Heart left ventricle (tissue), 16 donors: Measurements from ENCODE around the gene NR1H2. TPM values are rescaled to one million over a fixed set of nuclear protein-coding genes. Genes with fewer than 3 reads are reported as not detected.

Experiments used
- ATAC-seq, 4 donors: fragments of 200-7000 bp; cut with Tn5 transposase; one replicate each; pipeline ENCODE4 v1.9.1; 2020 to 2022; ENCODE audit warnings: moderate library complexity in 4 of 4, mild to moderate bottlenecking in 3 of 4, moderate number of reproducible peaks in 1 of 4
- DNase-seq, 5 donors: peaks; one replicate each; pipeline ENCODE4 v3.0.0-alpha.2; 2020
- H3K27ac ChIP-seq, 12 donors: fragments of 200-600 bp; sonication (generic) in 4 of 12; one replicate each; pipeline versions ENCODE4 v1.5.0 to v1.8.0; 2016 to 2022; ENCODE audit warnings: mild to moderate bottlenecking in 2 of 12
- H3K27me3 ChIP-seq, 9 donors: fragments of 200-600 bp; sonication (generic) in 2 of 9; one replicate each; pipeline versions ENCODE4 v1.5.1 to v1.8.0; 2016 to 2022; ENCODE audit warnings: mild to moderate bottlenecking in 3 of 9
- H3K36me3 ChIP-seq, 9 donors: fragments of 200-600 bp; sonication (generic) in 2 of 9; one replicate each; pipeline versions ENCODE4 v1.5.0 to v1.8.0; 2018 to 2022; ENCODE audit warnings: mild to moderate bottlenecking in 2 of 9
- H3K4me1 ChIP-seq, 12 donors: fragments of 200-600 bp; sonication (generic) in 4 of 12; one replicate each; pipeline versions ENCODE4 v1.5.0 to v1.8.0; 2016 to 2022; ENCODE audit warnings: mild to moderate bottlenecking in 3 of 12
- H3K4me3 ChIP-seq, 12 donors: fragments of 200-600 bp; sonication (generic) in 4 of 12; one replicate each; pipeline versions ENCODE4 v1.5.0 to v1.8.0; 2017 to 2022; ENCODE audit warnings: mild to moderate bottlenecking in 9 of 12, moderate library complexity in 4 of 12
- H3K9me3 ChIP-seq, 12 donors: fragments of 200-600 bp; sonication (generic) in 4 of 12; one replicate each; pipeline versions ENCODE4 v1.5.0 to v1.8.0; 2016 to 2022; ENCODE audit warnings: mild to moderate bottlenecking in 1 of 12
- POLR2A ChIP-seq, 2 donors: fragments of 450-650 bp; IDR thresholded peaks; one replicate each; pipeline ENCODE4 v1.6.1; 2017; ENCODE audit warnings: antibody characterized with exemption in 2 of 2, mild to moderate bottlenecking in 2 of 2, moderate library complexity in 2 of 2
- WGBS, 4 donors: extraction: QIAGEN DNeasy Blood & Tissue Kit in 2 of 4; methylation state at CpG; one replicate each; pipeline versions ENCODE4 v1.1.5 to v1.1.7; 2013 to 2018; 5-methylcytosine and 5-hydroxymethylcytosine counted together
- intact Hi-C, 10 donors: fragments of 100-400 bp; cut with DNase I; formaldehyde crosslinking; loops; one replicate each; pipeline versions ENCODE4 v1.11.1 to v1.14.2; 2022
- polyA plus RNA-seq, 2 donors: library from polyadenylated mRNA; stranded (reverse); fragments of 200-250 nt; gene quantifications; one replicate each; pipeline ENCODE4 v1.2.3, GENCODE V29; 2013
- total RNA-seq, 9 donors: library from RNA; depleted of rRNA in 2 of 9; stranded (reverse); fragments of >200 nt in 2 of 9; fragmentation: NEBNext Ultra II Directional in 3 of 9; extraction: Animal tissue kit (Norgen Biotek cat#: 25700) in 3 of 9; gene quantifications; one replicate each; pipeline versions ENCODE4 v1.1.0 to v1.2.4, GENCODE V29; 2016 to 2023
- TF ChIP-seq, protein P1 (sequence below), 12 donors: fragments of 200-600 bp; sonication (generic) in 4 of 12; IDR thresholded peaks; one replicate each; pipeline versions ENCODE4 v1.5.0 to v1.8.0; 2018 to 2022; ENCODE audit warnings: antibody characterized with exemption in 12 of 12, mild to moderate bottlenecking in 5 of 12
- donor health status: ischemic (EF 13 %, LVEDD 7.1; RV severe dilation, severe dysfunction).
- donor health status: healthy with polysubstance abuse.
- donor health status: DM: no; HTN: yes; CAD: no.
- donor health status: DM: no; HTN: no; CAD: no.
- donor health status: ischemic (EF 25% LVEDD 6.9; RV normal size, moderate dysfunction).
- donor health status: ischemic (EF 25% LVEDD 5.7; RV mildly dilated, moderate dysfunction).
- donor health status: healthy.
- donor health status: DM: yes; HTN: yes; CAD: no.
- donor health status: ischemic (EF 35%, LVEDD 5.7; RV mildly dilated, moderate dysfunction).
- donor health status: nonischemic (EF 11% LVEDD 7.7; RV severe dilation, severe dysfunction).
- donor health status: DM: yes; HTN: yes; CAD: no.
- donor health status: PGD.
- donor health status: ischemic (EF 29% LVEDD 5.4; RV normal size, mild dysfunction).
- donor health status: nonischemic (EF 23%, LVEDD 6.1; RV moderate dilation, normal function).

Gene NR1H2
- total and polyA plus RNA-seq, 11 donors: 66.2 to 162 (median 91.5) TPM

DNA sequence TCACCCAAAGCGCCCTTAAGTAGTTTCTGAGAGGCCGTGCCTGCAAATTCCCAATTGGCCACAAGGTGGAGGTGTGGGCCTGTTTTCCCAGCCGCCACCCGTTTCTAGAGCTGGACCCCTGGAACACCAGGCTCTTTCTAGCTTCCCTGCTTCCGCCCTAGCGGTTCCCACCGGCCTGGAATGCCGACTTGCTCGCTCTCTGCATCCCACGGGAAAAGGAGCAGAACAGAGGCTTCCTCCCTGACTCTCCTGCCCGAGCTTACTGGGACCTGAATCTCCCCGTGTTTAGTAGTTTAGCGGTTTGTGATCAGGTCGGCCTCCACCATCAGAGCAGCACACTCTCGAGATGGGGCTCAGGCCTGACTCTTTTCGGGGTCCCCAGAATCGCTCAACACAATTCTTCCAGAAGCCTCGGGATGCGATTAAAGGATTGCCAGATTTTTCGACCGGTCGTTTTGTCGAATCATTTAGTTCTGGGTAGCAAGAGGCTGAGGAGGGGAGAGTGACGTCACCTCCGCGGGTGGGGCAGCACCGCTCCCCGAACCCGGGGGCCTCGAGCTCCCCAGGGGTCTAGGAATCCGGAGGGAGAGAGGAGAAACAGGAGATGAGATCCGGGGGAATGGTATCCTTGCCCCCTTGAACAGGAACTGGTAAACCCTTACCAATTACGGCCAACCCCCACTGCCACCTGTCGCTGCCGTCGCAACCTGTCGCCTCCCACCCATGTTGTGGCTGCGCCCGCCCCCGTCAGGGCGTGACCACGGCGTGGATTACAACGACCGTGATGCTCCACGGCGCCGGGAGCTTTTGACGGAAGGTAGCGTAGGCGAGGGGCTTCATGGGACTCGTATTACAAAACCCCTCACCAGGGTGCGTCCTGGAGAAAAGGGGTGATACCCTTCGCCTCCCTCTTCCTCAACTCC lies 18.8 kb upstream of the NR1H2 start:
- H3K4me1 ChIP-seq: peaks cover 0 to 13% (median 0%) of the 10 kb centered on the region in 12 donors
- H3K9me3 ChIP-seq: no peaks in the 10 kb centered on the region
- no peak for TF ChIP-seq POLR2A (IDR thresholded peaks at IDR 0.05)
- TF ChIP-seq, protein P1, sequence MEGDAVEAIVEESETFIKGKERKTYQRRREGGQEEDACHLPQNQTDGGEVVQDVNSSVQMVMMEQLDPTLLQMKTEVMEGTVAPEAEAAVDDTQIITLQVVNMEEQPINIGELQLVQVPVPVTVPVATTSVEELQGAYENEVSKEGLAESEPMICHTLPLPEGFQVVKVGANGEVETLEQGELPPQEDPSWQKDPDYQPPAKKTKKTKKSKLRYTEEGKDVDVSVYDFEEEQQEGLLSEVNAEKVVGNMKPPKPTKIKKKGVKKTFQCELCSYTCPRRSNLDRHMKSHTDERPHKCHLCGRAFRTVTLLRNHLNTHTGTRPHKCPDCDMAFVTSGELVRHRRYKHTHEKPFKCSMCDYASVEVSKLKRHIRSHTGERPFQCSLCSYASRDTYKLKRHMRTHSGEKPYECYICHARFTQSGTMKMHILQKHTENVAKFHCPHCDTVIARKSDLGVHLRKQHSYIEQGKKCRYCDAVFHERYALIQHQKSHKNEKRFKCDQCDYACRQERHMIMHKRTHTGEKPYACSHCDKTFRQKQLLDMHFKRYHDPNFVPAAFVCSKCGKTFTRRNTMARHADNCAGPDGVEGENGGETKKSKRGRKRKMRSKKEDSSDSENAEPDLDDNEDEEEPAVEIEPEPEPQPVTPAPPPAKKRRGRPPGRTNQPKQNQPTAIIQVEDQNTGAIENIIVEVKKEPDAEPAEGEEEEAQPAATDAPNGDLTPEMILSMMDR (IDR thresholded peaks at IDR 0.05): peak; percentile 82 to 94 (median 88)
- peak overlapping the region; percentile 37 to 92 (median 82) for H3K27ac ChIP-seq
- DNase-seq (peak; percentile 65 to 89 (median 76)), ATAC-seq (peak; percentile 68 to 86 (median 75))
- intact Hi-C loops: loop anchor here in 7 of 10 donors (1.0 to 10.0 kb wide), 10 partner anchors 60 to 567 kb away; partner anchors contain the start of genes JOSD2 (in 1 of the 7) and SPIB (in 1 of the 7)
- 8 to 13% (median 10%) methylated on average over 49 to 54 of the region's 54 CpGs for WGBS, 4 donors
- peak overlapping the region; percentile 14 to 71 (median 54) for H3K4me3 ChIP-seq
- H3K36me3 ChIP-seq: no peaks in the 10 kb centered on the region
- H3K27me3 ChIP-seq: no peaks in the 10 kb centered on the region

DNA sequence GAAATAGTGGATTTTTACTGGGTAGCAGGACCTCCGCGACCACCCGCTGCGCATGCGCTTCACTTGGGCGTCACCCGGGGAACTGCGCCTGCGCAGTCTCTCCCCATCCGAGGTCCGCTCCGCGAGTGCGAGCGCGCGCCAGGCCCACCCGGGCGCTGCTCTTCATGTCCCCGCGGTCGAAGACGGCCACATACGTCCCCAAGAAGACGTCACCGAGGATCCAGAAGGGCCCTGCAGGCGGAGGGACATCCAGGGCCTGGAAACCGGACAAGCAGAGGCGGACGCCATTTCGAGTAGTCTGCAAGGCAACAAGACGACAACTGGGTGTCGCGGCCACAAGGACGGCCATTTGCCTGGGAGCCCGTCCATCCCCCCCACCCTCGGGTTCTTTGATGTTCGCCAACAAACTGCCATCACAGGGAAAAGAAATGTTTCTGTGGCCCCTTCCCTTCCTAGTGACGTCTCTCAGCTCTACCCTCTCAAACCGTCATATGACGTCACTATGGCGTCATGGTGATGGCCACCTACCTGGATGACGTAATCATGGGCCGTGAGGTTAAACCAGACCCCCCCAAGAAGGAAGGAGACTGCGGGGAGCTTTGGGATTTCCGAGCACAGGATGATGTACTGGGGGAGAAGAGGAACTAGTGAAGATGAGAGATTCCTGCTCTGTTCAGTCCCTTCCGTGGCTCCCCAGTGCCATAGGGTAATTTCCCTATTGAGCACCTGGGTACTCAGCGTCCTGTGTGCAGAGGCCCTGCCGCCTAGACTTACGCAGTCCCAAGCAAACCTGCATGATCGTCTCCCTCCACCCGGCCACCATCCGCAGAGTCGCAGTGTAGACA lies 17.6 kb upstream of the NR1H2 start:
- no peaks in the 10 kb centered on the region for H3K9me3 ChIP-seq
- ATAC-seq (peak; percentile 17 to 76 (median 66)), DNase-seq (peak; percentile 70 to 92 (median 81))
- peak overlapping the region; percentile 6 to 71 (median 54) for H3K4me3 ChIP-seq
- 28 to 41% (median 32%) methylated on average over 51 to 54 of the region's 54 CpGs for WGBS, 4 donors
- intact Hi-C loops: loop anchor here in 4 of 10 donors (5.0 to 10.0 kb wide), 5 partner anchors 59 to 566 kb away; partner anchors contain the start of gene SPIB (in 1 of the 4)
- peaks cover 0 to 13% (median 0%) of the 10 kb centered on the region in 12 donors for H3K4me1 ChIP-seq
- peak overlapping the region in 10 of 12 donors; percentile 34 to 92 (median 82) for H3K27ac ChIP-seq
- TF ChIP-seq POLR2A (IDR thresholded peaks at IDR 0.05): peak in 1 of 2 donors; percentile 55
- TF ChIP-seq, protein P1 (IDR thresholded peaks at IDR 0.05): no peak
- no peaks in the 10 kb centered on the region for H3K36me3 ChIP-seq
- no peaks in the 10 kb centered on the region for H3K27me3 ChIP-seq

DNA sequence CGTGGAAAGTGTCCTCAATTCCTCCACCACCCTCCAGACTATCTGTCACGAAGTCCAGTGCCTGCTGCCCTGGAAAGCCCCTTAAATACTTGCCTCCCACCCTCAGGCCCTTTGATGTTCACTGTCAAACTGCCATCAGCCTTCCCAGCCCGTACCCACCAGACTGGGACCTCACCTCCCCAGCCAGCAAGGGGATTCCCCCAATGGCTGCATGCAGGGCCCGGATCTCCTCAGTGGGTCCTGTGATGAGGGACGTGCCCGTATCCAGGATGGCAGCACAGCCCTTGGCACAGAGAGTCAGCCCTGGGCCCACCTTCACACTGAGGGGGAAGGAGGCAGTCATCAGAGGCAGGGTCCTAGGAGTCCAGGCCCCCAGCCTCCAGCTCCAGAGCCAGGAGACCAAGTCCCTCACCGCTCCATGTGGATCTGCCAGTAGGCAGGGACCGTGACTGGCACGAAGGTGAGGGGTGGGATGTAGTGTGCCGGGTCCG lies 16.9 kb upstream of the NR1H2 start:
- TF ChIP-seq, protein P1 (IDR thresholded peaks at IDR 0.05): no peak
- TF ChIP-seq POLR2A (IDR thresholded peaks at IDR 0.05): no peak

More for the DNA sequence above, 16.9 kb upstream of the NR1H2 start:
- Histone ChIP-seq H3K4me1 (peaks cover 0 to 13% (median 0%) of the 10 kb centered on the region in 12 donors), H3K4me3 (no peak overlapping the region), H3K27me3 (no peaks in the 10 kb centered on the region), H3K27ac (no peak overlapping the region), H3K36me3 (no peaks in the 10 kb centered on the region), H3K9me3 (no peaks in the 10 kb centered on the region)
- ATAC-seq (no peak), DNase-seq (no peak)
- 91 to 97% (median 94%) methylated on average over 6 to 11 of the region's 11 CpGs for WGBS, 4 donors
- intact Hi-C loops: loop anchor here in 4 of 10 donors (5.0 to 10.0 kb wide), 5 partner anchors 58 to 565 kb away; partner anchors contain the start of gene SPIB (in 1 of the 4)
